HEK293T (cell line): ENCODE measurements around the gene NGFR.

Experiments
- CTCF ChIA-PET: fragments of 350-600 bp; formaldehyde crosslinking; extraction: SDS; loops from one replicate; lab custom pipeline; 2021; ENCODE audit warnings: antibody characterized with exemption, inconsistent platforms; lab: Yijun Ruan, JAX
- POLR2A ChIA-PET: fragments of 350-600 bp; formaldehyde crosslinking; extraction: SDS; loops from one replicate; lab custom pipeline; 2020; ENCODE audit warnings: antibody characterized with exemption, inconsistent platforms; lab: Yijun Ruan, JAX
- DNase-seq: peaks from one replicate; pipeline ENCODE4 v3.0.0; 2012; ENCODE audit warnings: mixed read lengths; ENCODE audit errors: extremely low spot score
- ARNT ChIP-seq: fragments of 450-650 bp; IDR thresholded peaks from 2 replicates; pipeline ENCODE4 v1.6.1; 2017; ENCODE audit warnings: mild to moderate bottlenecking
- BHLHE40 ChIP-seq: fragments of 450-650 bp; IDR thresholded peaks from 2 replicates; pipeline ENCODE4 v1.6.1; 2016; ENCODE audit warnings: mild to moderate bottlenecking, moderate library complexity, borderline replicate concordance
- CTBP1 ChIP-seq: fragments of 450-650 bp; IDR thresholded peaks from 2 replicates; pipeline ENCODE4 v1.6.1; 2016; ENCODE audit warnings: borderline replicate concordance
- ELF4 ChIP-seq: fragments of 450-650 bp; IDR thresholded peaks from 2 replicates; pipeline ENCODE4 v1.6.1; 2017; ENCODE audit warnings: antibody characterized with exemption
- FOXA1 ChIP-seq: fragments of 450-650 bp; IDR thresholded peaks from 2 replicates; pipeline ENCODE4 v1.6.1; 2016; ENCODE audit warnings: mild to moderate bottlenecking
- FOXK2 ChIP-seq: fragments of 450-650 bp; IDR thresholded peaks from 2 replicates; pipeline ENCODE4 v1.6.1; 2016; ENCODE audit warnings: mild to moderate bottlenecking
- FOXM1 ChIP-seq: fragments of 450-650 bp; IDR thresholded peaks from 2 replicates; pipeline ENCODE4 v1.6.1; 2017; ENCODE audit warnings: mild to moderate bottlenecking, borderline replicate concordance
- HDGF ChIP-seq: fragments of 450-650 bp; IDR thresholded peaks from 2 replicates; pipeline ENCODE4 v1.6.1; 2017; ENCODE audit warnings: antibody characterized with exemption, borderline replicate concordance
- L3MBTL2 ChIP-seq: fragments of 450-650 bp; conservative IDR thresholded peaks from 2 replicates; pipeline ENCODE4 v1.6.1; 2016; ENCODE audit warnings: mild to moderate bottlenecking
- LEF1 ChIP-seq: fragments of 450-650 bp; IDR thresholded peaks from 2 replicates; pipeline ENCODE4 v1.6.1; 2017; ENCODE audit warnings: mild to moderate bottlenecking, borderline replicate concordance
- NFRKB ChIP-seq: fragments of 450-650 bp; IDR thresholded peaks from 2 replicates; pipeline ENCODE4 v1.6.1; 2016; ENCODE audit warnings: mild to moderate bottlenecking, moderate library complexity
- SP1 ChIP-seq: fragments of 450-650 bp; IDR thresholded peaks from 2 replicates; pipeline ENCODE4 v1.6.1; 2017
- SUZ12 ChIP-seq: fragments of 450-650 bp; IDR thresholded peaks from 2 replicates; pipeline ENCODE4 v1.6.1; 2016; ENCODE audit warnings: mild to moderate bottlenecking
- TARDBP ChIP-seq: fragments of 450-650 bp; IDR thresholded peaks from 2 replicates; pipeline ENCODE4 v1.6.1; 2016
- ZNF384 ChIP-seq: fragments of 450-650 bp; IDR thresholded peaks from 2 replicates; pipeline ENCODE4 v1.6.1; 2016
- TF ChIP-seq, protein P1 (sequence below): fragments of 450-650 bp; IDR thresholded peaks from 2 replicates; pipeline ENCODE4 v1.6.1; 2016

NGFR gene

DNA sequence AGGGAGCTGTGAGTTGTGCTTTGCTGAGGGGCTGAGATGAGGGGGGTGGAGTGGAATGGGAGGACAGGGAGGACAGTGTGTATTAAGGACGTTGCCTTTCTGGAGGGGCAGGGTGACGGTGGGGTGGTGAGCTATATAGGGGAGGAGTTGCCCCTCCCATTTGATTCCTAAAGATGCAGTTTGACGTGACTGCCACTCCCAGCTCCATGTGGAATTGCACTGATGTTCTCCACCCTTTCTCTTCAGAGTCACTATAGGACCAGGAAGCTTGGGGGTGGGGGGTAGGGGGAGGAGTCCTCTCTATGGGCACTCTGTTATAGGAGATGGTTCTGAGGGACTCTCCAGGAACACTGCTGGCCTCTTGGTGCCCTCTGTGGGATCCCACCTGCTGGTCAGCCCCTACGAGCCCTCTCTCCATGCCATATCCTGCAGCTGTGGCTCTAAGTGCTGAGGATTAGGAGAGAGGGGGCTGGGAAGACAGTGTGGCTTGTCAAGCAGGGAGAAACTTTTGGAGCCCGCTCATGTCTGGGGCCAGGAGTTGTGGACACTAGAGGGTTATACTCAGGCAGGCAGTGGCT lies 3.8 kb upstream of the NGFR start:
- TF ChIP-seq ELF4 (no peak), LEF1 (no peak), FOXK2 (no peak), FOXA1 (no peak), BHLHE40 (no peak), FOXM1 (no peak), CTBP1 (no peak), L3MBTL2 (no peak), HDGF (no peak), SUZ12 (no peak), NFRKB (no peak)
- CTCF ChIA-PET: interaction anchor here (0.6 to 1.2 kb wide), 3 partner anchors 16 to 784 kb away, joined by 3 to 4 read pairs (median 3); no protein-coding TSS in a partner anchor

DNA sequence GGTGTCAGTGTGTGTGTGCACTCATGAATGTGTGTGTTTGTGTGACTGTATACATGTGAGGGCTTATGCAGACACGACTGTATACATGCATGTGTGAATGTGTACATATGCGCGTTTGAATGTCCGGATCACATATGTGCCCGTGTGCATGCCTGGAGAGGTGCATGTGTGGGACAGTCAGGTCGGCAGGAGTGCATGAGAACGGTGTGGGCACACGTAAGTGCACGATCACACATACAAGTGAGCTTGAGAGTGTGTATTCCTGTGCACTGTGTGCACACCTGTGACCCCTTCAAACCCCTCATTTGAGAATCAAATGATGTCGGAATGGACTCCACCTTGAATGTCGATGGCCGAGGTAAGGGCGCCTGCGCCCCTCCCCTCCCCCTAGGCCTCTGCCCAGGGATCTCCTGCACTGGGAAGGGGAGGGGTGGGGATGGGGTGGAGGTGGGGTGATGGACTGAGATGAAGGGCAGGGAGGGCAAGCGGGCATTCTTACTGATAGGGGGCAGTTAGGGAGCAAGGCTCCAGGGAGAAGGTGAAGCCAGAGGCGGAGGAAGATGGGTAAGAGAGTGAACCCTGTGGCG lies 601 bp upstream of the NGFR start:
- TF ChIP-seq HDGF (no peak), ZNF384 (no peak), SP1 (no peak), SUZ12 (no peak), LEF1 (no peak), L3MBTL2 (no peak), CTBP1 (no peak), ELF4 (no peak), FOXK2 (no peak), ARNT (no peak), BHLHE40 (no peak), FOXM1 (no peak), NFRKB (no peak)
- TF ChIP-seq, protein P1, sequence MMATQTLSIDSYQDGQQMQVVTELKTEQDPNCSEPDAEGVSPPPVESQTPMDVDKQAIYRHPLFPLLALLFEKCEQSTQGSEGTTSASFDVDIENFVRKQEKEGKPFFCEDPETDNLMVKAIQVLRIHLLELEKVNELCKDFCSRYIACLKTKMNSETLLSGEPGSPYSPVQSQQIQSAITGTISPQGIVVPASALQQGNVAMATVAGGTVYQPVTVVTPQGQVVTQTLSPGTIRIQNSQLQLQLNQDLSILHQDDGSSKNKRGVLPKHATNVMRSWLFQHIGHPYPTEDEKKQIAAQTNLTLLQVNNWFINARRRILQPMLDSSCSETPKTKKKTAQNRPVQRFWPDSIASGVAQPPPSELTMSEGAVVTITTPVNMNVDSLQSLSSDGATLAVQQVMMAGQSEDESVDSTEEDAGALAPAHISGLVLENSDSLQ: no peak
- DNase-seq: no peak
- ChIA-PET POLR2A (interaction anchor here (0.7 to 1.5 kb wide), 2 partner anchors 62 to 80 kb away, joined by 3 to 4 read pairs; partner anchors contain the start of gene PHB1), CTCF (interaction anchor here (0.6 kb wide), 1 partner anchor 21 kb away, joined by 3 read pairs; no protein-coding TSS in a partner anchor)

More for the DNA sequence above, 3.8 kb upstream of the NGFR start:
- DNase-seq: no peak
- POLR2A ChIA-PET: interaction anchor here (0.8 kb wide), 1 partner anchor 37 kb away, joined by 3 read pairs; no protein-coding TSS in a partner anchor

DNA sequence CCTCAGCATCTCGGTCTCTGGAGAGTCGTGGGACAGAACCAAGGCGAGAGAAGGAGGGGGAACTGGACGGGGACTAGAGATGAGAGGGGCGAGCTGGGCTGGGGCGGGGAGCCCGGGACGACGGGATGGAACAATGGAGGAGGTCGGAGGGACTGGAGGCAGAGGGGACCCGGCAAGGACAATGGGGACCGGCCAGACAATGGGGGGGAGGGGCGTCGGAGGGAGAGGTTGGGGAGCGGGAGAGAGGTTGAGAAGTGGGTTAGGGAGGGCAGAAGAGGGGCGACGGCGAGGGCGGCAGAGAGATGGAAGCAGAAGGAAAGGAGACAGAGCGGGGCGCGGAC lies 719 bp downstream of the NGFR start:
- TF ChIP-seq FOXK2 (no peak), SP1 (no peak), SUZ12 (no peak), CTBP1 (no peak), NFRKB (no peak), LEF1 (no peak), L3MBTL2 (no peak), FOXA1 (no peak), BHLHE40 (no peak), ARNT (no peak), HDGF (no peak)
- TF ChIP-seq, protein P1: no peak
- no peak for DNase-seq
- ChIA-PET POLR2A (interaction anchor here (0.5 kb wide), 1 partner anchor 11 kb away, joined by 3 read pairs; no protein-coding TSS in a partner anchor), CTCF (interaction anchor here (1.1 to 2.5 kb wide), 7 partner anchors 8 to 61 kb away, joined by 3 to 17 read pairs (median 7); no protein-coding TSS in a partner anchor)

DNA sequence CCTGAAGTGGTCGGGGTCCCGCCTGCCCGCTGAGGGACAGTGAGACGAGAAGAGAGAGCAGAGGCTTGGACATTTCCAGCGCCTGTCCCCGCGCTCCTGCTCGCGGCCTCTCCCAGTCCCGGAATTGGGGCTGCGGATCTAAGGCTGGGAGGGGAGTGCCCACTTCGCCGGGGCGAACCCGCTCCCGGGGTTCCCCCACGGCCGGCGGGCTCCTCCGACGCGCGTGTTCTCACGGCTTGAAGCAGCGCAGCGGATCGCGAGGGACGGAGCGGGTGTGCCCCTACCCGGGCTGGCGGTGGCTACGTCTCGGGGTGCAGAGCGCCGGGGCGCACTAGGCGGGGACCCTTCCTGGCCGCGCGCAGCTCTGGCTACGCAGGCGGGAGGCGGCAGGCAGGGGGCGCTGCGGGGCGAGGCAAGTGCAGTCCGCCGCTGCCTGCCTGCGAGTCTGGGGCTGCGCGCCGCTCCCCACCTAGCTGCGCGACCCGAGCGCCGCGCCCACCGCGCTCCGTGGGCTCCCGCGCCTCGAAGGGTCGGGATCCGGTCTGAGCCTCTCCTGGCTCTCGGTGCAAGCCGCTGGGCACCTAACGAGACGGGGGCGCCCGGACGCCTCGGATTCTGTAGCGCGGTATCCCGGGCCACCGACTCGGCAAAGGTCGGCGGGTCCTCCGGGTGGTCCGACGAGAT lies 1.2 kb downstream of the NGFR start:
- DNase-seq: peak; percentile 87
- CTCF ChIA-PET: interaction anchor here (0.6 to 2.5 kb wide), 10 partner anchors 8 to 128 kb away, joined by 3 to 17 read pairs (median 4); no protein-coding TSS in a partner anchor
- TF ChIP-seq BHLHE40 (no peak), CTBP1 (no peak), LEF1 (no peak), NFRKB (no peak), FOXK2 (no peak), SUZ12 (no peak), ZNF384 (no peak), L3MBTL2 (no peak), SP1 (no peak), HDGF (no peak), TARDBP (no peak), FOXA1 (no peak), ELF4 (no peak), ARNT (no peak)
- TF ChIP-seq, protein P1: no peak
- POLR2A ChIA-PET: interaction anchor here (0.9 kb wide), 1 partner anchor 45 kb away, joined by 3 read pairs; no protein-coding TSS in a partner anchor

DNA sequence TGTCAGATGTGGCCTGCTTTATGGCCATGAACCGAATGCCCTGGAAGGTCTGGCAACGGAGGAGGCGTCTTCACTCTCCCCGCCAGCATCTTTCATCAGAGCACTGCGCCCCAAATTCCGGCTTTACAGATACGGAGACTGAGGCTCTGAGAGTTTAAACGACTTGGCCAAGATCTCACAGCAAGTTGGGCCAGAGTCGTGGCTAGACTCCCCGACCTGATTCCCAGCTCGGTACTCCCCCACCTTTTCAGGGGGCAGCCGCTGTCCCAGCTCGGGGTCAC lies 1.7 kb downstream of the NGFR start:
- CTCF ChIA-PET: interaction anchor here (0.6 to 2.5 kb wide), 10 partner anchors 9 to 129 kb away, joined by 3 to 17 read pairs (median 4); no protein-coding TSS in a partner anchor
- POLR2A ChIA-PET: interaction anchor here (0.9 kb wide), 1 partner anchor 46 kb away, joined by 3 read pairs; no protein-coding TSS in a partner anchor
- no peak for DNase-seq
- TF ChIP-seq NFRKB: no peak
- no peak for TF ChIP-seq ZNF384
- TF ChIP-seq LEF1: no peak
- TF ChIP-seq FOXM1: no peak
- no peak for TF ChIP-seq BHLHE40
- no peak for TF ChIP-seq FOXA1
- no peak for TF ChIP-seq SP1
- no peak for TF ChIP-seq TARDBP
- no peak for TF ChIP-seq ELF4
- TF ChIP-seq, protein P1: no peak
- TF ChIP-seq CTBP1: no peak
- TF ChIP-seq ARNT: no peak
- TF ChIP-seq FOXK2: no peak
- no peak for TF ChIP-seq L3MBTL2
